ACC112 (cell line): Measurements from ENCODE around the gene ATP11A.

Source experiments
- H2AFZ ChIP-seq: fragments of 200-600 bp; sonication (generic); one replicate; pipeline ENCODE4 v1.6.0; 2017; ENCODE audit warnings: antibody characterized with exemption, low read length; ENCODE audit not compliant: unreplicated experiment
- H3K27ac ChIP-seq: fragments of 200-600 bp; sonication (generic); 2 replicates; pipeline ENCODE4 v1.5.1; 2014; ENCODE audit warnings: low read depth, mild to moderate bottlenecking, antibody characterized with exemption, low read length, moderate library complexity
- H3K27me3 ChIP-seq: fragments of 200-600 bp; sonication (generic); 2 replicates; pipeline ENCODE4 v1.6.1; 2014; ENCODE audit warnings: mild to moderate bottlenecking, antibody characterized with exemption, low read length, moderate library complexity, mixed read lengths; ENCODE audit not compliant: insufficient read depth
- H3K36me3 ChIP-seq: fragments of 200-600 bp; sonication (generic); 2 replicates; pipeline ENCODE4 v1.6.1; 2016; ENCODE audit warnings: mild to moderate bottlenecking, antibody characterized with exemption, low read length, moderate library complexity, mixed read lengths; ENCODE audit not compliant: insufficient read depth
- H3K4me1 ChIP-seq: fragments of 200-600 bp; sonication (generic); one replicate; pipeline ENCODE4 v1.6.1; 2016; ENCODE audit warnings: low read length, mixed read lengths; ENCODE audit not compliant: insufficient read depth, unreplicated experiment, control insufficient read depth
- H3K4me3 ChIP-seq: fragments of 200-600 bp; sonication (generic); 2 replicates; pipeline ENCODE4 v1.5.1; 2014; ENCODE audit warnings: mild to moderate bottlenecking, low read depth, low read length
- H3K79me2 ChIP-seq: fragments of 200-600 bp; sonication (generic); one replicate; pipeline ENCODE4 v1.6.0; 2016; ENCODE audit warnings: low read length; ENCODE audit not compliant: control insufficient read depth, unreplicated experiment, insufficient read depth

ATP11A gene

GRCh38 chr13:112846411-112847115, 156.7 kb downstream of the ATP11A start:
- H3K79me2 ChIP-seq, result no peaks in the 10 kb centered on the region
- H3K36me3 ChIP-seq, result no peaks in the 10 kb centered on the region
- H3K4me1 ChIP-seq, result no peaks in the 10 kb centered on the region
- H2AFZ ChIP-seq, result no peak overlapping the region
- no peaks in the 10 kb centered on the region for H3K27me3 ChIP-seq
- no peak overlapping the region for H3K27ac ChIP-seq
- no peak overlapping the region for H3K4me3 ChIP-seq

DNA sequence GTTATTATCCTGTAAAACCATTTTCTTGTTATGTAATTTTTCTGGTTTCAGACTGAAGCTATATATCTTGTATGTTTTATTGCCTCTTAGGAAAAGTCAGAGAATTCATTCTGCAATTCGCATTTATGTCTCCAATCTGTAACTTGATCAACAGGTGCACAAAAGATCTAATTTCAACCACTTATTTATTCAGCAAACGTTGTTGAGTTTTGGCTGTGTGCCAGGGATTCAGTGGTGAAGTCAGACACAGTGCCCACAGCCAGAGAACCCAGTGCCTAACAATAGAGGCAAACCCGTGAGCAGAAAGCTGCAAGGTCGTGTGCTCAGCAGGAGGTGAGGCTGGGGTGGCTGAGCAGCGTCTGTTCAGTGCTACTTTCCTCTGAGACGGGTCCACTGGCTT, 159.7 kb downstream of the ATP11A start:
- H3K79me2 ChIP-seq, result no peaks in the 10 kb centered on the region
- no peak overlapping the region for H3K4me3 ChIP-seq
- no peak overlapping the region for H3K27ac ChIP-seq
- H3K27me3 ChIP-seq, result no peaks in the 10 kb centered on the region
- H2AFZ ChIP-seq, result no peak overlapping the region
- no peaks in the 10 kb centered on the region for H3K36me3 ChIP-seq
- no peaks in the 10 kb centered on the region for H3K4me1 ChIP-seq

DNA sequence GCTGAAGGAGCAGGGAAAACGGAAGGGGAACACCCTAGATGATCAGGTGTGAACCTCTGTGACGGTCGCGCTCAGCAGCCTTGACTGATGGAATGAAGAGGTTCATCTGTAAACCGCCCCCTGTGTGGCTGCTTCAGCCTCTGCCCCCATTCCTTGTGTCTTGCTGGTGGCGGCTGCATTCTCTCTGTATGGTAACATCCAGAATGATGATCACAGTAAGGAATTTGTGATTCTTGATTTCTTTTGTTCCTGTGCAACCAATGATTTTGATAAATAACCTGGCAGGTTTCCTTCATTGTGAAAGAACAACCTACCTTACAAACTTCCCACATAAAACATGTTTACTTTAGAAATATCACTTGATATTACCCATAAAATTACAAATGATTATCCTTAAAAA, 160.4 kb downstream of the ATP11A start:
- H3K79me2 ChIP-seq, result no peaks in the 10 kb centered on the region
- H2AFZ ChIP-seq, result no peak overlapping the region
- H3K27me3 ChIP-seq, result no peaks in the 10 kb centered on the region
- no peaks in the 10 kb centered on the region for H3K36me3 ChIP-seq
- no peak overlapping the region for H3K27ac ChIP-seq
- H3K4me1 ChIP-seq, result no peaks in the 10 kb centered on the region
- H3K4me3 ChIP-seq, result no peak overlapping the region

GRCh38 chr13:112851107-112852038, 161.5 kb downstream of the ATP11A start:
- Histone ChIP-seq H3K4me1 (no peaks in the 10 kb centered on the region), H3K4me3 (no peak overlapping the region), H3K27me3 (no peaks in the 10 kb centered on the region), H3K27ac (no peak overlapping the region), H2AFZ (no peak overlapping the region), H3K36me3 (no peaks in the 10 kb centered on the region), H3K79me2 (no peaks in the 10 kb centered on the region)

DNA sequence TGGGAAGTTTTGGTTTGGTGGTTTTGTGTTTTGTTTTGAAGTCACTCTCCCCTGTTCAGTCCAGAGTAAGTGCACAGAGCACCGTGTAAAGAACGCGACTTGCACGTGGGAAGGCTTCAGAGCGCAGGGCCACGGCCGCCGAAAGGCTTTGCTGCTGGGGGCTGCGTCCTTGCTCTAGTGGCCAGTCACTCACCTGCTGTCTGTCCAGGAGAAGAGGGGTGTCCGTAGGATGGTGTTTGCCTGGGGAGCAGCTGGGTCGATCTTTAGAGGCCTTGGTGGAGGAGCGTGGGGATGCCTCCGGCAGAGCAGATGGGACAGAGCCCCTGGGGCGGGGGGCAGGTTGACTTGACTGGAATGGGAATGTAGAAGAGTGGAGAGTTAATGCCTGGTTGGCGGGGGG, 162.6 kb downstream of the ATP11A start:
- Histone ChIP-seq H3K4me3 (no peak overlapping the region), H3K4me1 (no peaks in the 10 kb centered on the region), H3K27ac (no peak overlapping the region), H3K79me2 (no peaks in the 10 kb centered on the region), H2AFZ (no peak overlapping the region), H3K27me3 (no peaks in the 10 kb centered on the region), H3K36me3 (no peaks in the 10 kb centered on the region)

GRCh38 chr13:112852808-112853207, 163.0 kb downstream of the ATP11A start:
- Histone ChIP-seq H2AFZ (no peak overlapping the region), H3K27me3 (no peaks in the 10 kb centered on the region), H3K27ac (no peak overlapping the region), H3K36me3 (no peaks in the 10 kb centered on the region), H3K4me1 (no peaks in the 10 kb centered on the region), H3K79me2 (no peaks in the 10 kb centered on the region), H3K4me3 (no peak overlapping the region)

GRCh38 chr13:112854321-112854720, 164.5 kb downstream of the ATP11A start:
- Histone ChIP-seq H3K36me3 (no peaks in the 10 kb centered on the region), H3K27ac (no peak overlapping the region)

DNA sequence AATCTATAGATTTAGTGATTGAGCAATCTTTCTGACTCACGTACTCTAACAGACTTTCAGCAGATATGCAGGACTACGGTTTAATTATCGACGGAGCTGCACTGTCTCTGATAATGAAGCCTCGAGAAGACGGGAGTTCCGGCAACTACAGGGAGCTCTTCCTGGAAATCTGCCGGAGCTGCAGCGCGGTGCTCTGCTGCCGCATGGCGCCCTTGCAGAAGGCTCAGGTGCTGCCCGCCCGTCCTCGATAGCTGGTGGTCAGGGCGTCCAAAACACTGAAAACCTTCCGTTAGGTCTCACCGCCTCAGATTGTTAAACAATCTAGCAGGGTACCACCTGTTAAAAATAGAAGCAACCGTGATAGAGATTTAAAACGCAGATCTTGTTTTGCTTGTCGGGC, 166.0 kb downstream of the ATP11A start:
- Histone ChIP-seq H3K36me3 (no peaks in the 10 kb centered on the region), H3K4me1 (peaks cover 12% of the 10 kb centered on the region), H3K79me2 (no peaks in the 10 kb centered on the region), H3K4me3 (no peak overlapping the region), H3K27ac (no peak overlapping the region), H3K27me3 (no peaks in the 10 kb centered on the region), H2AFZ (no peak overlapping the region)

More at GRCh38 chr13:112854321-112854720, 164.5 kb downstream of the ATP11A start:
- H3K4me1 ChIP-seq, result peaks cover 1% of the 10 kb centered on the region
- H3K79me2 ChIP-seq, result no peaks in the 10 kb centered on the region
- H3K27me3 ChIP-seq, result no peaks in the 10 kb centered on the region
- H3K4me3 ChIP-seq, result no peak overlapping the region
- no peak overlapping the region for H2AFZ ChIP-seq

DNA sequence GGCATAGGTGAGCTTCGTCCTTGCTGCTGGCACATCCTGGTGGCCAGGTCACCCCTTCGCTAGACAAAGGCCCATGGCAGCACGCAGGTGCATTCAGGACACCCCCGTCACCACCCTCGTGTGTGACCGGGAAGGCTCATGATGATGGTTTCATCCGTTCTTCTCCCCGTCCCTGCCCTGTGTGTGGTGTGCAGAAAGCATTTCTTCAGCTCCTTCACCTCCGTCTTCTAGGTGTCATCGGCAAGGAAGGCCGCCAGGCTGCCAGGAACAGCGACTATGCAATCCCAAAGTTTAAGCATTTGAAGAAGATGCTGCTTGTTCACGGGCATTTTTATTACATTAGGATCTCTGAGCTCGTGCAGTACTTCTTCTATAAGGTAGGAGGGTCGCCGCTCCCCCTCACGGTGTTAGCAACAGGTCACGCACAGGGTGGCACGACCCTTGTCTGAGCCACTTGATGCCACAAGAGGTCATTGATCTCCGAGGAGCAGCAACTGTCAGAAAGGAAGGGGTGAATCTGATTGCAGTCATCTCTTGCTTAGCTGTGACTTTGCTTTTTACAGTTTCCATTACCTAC, 168.2 kb downstream of the ATP11A start:
- Histone ChIP-seq H3K79me2 (no peaks in the 10 kb centered on the region), H3K4me3 (no peak overlapping the region), H3K36me3 (no peaks in the 10 kb centered on the region), H3K27me3 (no peaks in the 10 kb centered on the region), H3K27ac (no peak overlapping the region), H3K4me1 (peaks cover 12% of the 10 kb centered on the region), H2AFZ (no peak overlapping the region)

DNA sequence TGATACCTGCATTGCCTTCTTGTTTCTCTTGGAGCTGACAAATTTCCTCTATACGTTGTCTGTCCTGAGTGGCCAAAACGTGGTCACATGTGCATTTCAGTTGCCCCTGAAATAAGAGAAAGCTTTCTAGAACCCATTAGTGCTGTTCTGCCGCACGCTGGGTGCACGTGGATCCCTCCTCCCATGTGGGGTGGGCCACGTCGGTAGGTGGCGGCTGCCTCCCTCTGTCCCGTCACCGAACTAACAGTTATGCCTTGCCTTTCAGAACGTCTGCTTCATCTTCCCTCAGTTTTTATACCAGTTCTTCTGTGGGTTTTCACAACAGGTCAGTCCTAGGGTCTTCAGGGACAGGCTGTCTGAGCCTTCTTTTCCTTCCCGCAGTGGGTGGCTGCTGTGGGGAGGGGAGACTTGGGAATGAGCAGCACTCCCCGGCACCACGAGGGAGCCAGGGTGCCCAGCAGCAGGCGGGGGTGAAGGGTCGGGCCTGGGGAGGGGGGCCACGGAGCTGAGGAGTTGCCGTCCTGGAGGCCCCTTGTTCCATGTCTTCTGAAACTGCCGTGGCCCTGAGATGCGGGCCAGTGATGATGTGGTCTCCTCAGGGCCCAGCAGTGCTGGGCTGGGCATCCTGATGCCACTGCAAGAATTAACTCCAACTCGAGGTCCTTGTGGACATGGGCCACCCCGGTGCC, 169.4 kb downstream of the ATP11A start:
- Histone ChIP-seq H3K79me2 (no peaks in the 10 kb centered on the region), H3K4me1 (peaks cover 12% of the 10 kb centered on the region), H3K27ac (no peak overlapping the region), H2AFZ (no peak overlapping the region), H3K27me3 (no peaks in the 10 kb centered on the region), H3K36me3 (no peaks in the 10 kb centered on the region), H3K4me3 (no peak overlapping the region)
